Fibroblast of skin of scalp (primary cell): ENCODE results near the gene ALOXE3.
"Not testable (repeated sequence)": the region's sequence is repeated elsewhere in the genome, so short reads cannot be mapped to it uniquely, and the experiment has no call there.

ENCODE experiments used
- DNase-seq: peaks from one replicate; pipeline ENCODE4 v3.0.0-alpha.2; 2013

The ALOXE3 gene

DNA sequence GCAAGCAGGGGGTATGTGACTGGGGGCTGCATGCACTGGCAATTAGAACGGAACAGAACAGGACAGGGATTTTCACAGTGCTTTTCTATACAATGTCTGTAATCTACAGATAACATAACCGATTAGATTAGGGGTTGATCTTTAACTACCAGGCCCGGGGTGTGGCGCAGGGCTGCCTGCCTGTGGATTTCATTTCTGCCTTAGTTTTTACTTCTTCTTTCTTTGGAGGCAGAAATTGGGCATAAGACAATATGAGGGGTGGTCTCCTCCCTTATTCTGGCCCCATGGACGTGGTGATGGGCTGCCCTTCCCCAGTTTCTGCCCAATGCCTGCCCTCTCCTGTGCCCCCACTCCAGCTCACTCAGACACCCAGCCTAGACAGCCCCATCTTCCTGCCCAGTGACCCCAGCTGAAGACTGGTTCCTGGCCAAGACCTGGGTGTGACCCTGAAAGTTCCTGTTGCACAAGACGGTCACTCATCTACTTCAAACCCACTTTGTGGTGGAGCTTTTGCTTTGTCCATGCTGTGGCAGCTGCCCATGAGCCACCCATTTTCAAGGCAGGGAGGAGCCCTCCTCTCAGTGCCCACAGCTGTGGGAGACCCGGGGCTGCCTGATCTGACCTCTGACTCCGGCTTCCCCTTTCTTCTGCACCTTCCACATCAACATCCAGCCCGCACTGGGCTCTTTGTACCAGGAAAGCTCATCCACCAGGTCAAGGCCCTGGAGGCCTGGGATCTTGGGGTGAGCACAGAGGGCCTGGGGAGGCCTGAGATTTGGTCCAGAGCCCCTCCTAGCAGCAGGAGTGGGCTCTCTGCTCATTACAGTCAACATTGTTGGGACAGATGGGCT is 49.4 kb downstream of the ALOXE3 start:
- no peak for DNase-seq

DNA sequence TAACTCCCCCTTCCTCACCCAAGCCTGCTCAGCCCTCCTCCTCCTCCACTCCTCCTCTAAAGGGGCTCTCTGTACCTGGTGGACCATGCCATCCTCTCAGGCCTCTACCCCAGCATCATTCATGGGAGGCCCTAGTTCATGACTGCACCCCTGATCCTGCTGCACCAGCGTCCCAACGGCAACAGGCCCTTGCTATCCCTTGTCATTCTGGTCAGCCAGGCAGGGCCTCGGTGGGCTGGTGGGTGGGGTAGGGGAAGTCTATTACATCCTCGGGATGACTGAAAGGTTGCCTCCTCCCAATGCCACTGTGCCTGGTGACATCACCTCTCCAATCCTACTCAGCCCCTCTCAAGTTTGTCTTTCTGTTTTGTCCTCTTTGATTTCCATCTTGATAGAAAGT is 50.5 kb downstream of the ALOXE3 start:
- no peak for DNase-seq

DNA sequence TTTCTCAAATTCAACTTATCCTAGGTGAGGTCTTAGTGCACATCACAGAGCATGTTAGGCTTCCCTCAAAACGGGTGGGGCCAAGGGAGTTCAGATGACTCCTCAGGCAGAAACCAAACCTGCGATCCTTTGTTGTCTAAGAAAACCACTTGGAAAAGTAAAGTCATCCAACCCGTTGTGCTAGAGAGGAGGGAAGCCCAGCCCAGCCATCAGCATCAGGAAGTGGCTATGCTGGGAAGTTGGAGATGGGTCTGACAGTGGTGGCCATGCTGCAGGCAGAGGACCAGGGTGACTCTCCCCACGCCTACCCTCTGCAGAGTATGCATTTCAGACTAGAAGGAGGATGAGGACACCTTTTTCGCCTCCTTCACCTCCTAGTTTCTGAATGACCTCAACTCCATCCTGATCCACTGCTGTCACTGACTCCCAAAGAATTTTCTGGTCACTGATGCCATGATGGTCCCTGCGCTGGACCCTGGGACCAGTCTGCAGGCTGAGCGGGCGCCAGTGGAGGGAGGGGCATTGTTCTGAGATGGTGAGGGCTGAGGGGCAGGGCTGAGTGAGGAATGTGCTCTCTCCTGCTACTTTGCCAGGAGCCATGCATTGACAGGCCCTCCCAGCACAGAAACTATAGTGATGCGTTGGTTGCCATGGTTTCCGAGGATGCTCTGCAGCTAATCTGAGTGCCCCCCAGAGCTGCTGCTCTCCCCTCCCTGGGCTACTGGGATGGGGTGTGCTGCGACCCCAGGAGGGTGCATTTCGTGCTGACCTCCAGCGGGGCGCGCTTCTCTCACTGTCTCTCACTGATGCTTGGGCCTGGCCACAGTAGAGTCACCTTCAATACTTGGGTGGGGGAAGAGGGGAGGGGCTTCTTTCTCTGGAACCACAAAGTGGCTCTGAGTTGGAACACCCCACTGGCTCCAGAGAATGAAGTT is 51.2 kb downstream of the ALOXE3 start:
- no peak for DNase-seq

DNA sequence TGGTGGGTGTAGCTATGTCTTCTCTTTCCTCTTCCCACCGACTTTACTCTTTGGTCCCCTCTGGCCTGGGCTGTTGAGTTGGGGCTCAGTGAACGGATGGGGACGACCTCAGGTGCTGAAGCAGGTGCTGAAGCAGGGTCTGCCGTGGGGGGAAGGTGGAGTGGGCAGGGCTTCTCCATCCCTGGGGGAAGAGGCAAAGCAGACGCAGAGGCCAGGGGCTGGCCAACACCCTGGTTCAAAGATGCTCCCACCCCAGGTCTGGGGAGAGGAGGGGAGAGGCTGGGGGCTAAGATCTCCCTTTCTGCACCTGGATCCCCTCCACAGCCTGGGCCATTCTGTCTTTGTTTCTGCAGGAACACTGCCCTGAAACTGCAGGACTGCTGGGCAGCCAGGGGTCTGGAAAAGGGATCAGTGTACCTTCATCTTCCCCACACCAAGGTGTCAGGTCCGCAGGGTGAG is 53.7 kb downstream of the ALOXE3 start:
- DNase-seq, result no peak

DNA sequence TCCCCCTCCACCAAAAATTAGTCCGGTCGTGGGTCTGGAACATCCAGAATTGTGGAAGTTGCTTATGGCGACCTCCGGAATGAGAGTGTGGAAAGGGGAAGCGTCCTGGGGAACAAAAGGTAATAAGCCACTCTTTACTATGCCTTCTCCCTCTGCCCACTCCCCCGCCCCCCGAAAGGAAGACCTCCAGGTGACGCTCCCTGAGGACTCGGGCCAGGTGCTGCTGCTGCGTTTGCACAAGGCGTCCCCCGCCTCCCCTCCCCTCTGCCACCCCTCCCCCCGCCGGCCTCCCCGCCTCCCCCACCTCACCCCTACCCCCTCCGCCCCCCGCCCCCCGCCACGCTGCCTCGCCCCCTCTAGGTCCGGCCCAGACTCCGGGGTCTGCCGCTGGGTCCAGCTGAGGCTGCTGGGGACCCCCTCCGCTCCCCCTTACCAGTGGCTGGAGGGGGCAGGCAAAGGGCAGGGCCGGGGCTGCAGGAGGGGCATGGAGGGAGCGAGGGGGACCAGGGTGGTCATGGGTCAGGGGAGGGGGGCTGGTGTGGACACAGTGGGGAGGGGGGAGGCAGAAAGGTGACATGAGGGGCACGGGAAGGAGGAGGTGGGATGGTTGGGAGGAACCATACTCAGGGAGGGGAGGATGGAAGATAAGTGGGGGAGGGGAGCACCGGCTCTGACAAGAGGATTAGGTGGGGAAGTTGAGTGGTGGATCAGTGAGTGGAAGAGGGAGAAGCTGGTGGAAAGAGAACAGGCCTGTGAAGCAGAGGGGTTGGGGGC is 54.4 kb downstream of the ALOXE3 start:
- DNase-seq, result no peak

DNA sequence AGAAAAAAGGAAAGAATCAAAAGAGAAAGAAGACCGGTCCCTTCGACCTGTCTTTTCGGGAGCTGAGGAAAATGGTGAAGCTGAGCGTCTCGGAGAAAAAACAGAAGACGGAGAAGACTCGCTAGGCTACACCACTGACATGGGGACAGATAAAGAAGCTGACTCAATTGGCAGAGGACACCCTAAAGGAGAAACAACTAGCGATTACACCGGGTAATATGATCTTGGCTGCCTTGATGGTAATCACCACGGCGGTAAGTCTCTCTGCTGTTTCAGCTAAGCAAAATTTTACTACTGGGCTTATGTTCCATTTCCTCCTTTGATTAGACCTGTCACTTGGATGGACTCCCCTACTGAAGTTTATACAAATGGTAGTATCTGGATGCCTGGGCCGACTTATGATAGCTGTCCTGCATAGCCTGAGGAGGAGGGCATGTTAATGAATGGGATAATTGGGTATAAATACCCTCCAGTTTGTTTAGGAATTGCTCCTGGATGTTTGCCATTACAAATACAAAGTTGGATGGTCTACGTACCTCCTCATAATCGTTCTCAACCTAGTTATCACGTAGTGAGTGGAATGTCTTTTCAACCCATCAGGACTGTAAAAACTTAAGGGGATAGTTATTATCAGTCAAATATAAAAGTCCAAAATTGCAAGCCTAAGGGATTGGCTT is 55.4 kb downstream of the ALOXE3 start:
- DNase-seq, result no peak

DNA sequence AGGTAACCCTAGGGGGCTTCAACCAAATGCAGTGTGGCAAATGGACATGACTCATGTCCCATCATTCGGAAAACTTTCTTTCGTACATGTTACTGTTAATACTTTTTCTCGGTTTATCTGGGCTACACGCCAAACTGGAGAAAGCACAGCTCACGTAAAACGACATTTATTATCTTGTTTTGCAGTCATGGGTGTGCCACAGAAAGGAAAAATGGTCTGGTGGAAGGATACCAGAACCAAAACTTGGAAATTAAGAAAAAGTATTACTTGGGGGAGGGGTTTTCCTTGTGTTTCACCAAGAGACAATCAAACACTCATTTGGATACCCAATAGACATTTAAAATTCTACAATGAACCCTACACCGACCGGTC is 55.9 kb downstream of the ALOXE3 start:
- no peak for DNase-seq

DNA sequence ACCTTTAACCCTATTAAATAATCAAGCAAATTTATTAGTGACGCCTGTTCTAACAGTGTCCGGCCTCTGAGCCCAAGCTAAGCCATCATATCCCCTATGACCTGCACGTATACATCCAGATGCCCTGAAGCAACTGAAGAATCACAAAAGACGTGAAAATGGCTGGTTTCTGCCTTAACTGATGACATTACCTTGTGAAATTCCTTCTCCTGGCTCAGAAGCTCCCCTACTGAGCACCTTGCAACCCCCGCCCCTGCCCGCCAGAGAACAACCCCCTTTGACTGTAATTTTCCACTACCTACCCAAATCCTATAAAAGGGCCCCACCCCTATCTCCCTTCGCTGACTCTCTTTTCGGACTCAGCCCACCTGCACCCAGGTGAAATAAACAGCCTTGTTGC is 56.5 kb downstream of the ALOXE3 start:
- DNase-seq, result not testable (repeated sequence)

DNA sequence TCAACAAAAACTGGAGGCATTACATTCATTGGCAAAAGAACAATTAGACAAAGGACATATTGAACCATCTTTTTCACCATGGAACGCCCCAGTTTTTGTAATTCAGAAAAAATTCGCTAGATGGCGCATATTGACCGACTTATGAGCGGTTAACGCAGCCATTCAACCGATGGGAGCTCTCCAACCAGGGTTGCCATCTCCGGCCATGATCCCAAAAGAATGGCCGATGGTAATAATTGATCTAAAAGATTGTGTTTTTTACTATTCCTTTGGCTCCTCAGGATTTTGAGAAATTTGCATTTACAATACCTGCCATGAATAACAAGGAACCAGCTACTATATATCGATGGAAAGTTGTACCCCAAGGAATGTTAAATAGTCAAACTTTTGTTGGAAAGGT is 58.0 kb downstream of the ALOXE3 start:
- peak; percentile 71 for DNase-seq

DNA sequence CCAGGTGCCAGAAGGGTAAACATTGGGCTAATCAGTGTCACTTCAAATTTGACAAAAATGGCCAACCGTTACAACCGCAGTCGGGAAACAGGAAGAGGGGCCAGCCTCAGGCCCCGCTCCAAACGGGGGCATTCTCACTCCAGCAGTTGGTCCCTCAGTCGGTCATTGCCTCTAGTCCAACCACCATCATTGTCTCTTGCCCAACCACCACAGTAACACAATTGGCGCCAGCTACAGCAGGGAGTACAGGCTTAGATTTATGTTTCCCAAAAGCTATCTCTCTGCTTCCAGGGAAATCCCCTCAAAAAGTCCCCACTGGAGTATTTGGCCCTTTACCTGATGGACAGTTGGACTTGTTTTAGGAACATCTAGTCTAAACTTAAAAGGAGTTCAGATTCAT is 59.2 kb downstream of the ALOXE3 start:
- DNase-seq, result no peak

DNA sequence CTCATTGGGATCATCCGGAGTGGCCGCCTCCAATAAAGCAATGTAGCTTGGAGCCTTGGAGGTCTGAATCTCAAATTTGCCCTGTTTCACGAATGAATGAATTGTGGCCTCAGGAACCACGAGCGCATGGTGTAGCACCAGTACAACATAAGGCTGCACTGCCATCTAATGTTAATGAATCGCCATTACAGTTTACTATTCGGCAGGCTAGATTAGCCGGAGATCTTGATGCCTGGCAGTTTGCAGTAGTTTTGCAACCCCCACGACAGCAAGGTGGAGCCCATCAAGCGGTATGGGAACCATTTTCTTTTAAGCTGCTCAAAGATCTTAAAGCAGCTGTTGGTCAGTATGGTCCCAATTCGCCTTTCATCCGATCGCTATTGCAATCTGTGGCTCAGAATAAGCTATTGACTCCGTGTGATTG is 60.6 kb downstream of the ALOXE3 start:
- DNase-seq, result peak; percentile 74

DNA sequence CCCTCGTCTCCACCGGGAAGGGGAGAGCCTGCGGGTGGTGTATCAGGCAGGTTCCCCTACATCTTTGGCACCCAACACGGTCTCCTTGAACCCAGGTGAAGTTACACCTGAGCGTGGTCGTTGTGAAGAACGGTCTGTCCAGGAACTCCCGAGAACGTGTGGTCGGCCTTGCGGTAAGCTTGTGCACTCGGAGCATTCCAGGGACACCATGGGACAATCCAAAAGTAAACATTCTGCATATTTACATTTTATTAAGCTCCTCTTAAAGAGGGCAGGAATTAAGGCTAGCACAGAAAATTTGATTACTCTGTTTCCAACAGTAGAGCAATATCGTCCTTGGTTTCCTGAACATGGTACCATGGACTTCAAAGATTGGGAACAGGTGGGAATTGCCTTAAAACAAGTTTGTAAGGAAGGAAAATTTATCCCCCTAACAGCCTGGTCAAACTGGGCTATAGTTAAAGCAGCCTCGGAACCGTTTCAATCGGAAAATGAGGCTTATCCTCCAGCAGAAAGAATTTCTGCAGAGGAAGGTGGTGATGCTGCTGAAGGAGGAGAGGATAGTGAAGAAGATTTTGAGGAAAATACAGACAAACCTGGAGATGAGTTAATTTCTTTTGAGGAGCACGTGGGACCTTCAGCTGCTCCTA is 61.2 kb downstream of the ALOXE3 start:
- no peak for DNase-seq

DNA sequence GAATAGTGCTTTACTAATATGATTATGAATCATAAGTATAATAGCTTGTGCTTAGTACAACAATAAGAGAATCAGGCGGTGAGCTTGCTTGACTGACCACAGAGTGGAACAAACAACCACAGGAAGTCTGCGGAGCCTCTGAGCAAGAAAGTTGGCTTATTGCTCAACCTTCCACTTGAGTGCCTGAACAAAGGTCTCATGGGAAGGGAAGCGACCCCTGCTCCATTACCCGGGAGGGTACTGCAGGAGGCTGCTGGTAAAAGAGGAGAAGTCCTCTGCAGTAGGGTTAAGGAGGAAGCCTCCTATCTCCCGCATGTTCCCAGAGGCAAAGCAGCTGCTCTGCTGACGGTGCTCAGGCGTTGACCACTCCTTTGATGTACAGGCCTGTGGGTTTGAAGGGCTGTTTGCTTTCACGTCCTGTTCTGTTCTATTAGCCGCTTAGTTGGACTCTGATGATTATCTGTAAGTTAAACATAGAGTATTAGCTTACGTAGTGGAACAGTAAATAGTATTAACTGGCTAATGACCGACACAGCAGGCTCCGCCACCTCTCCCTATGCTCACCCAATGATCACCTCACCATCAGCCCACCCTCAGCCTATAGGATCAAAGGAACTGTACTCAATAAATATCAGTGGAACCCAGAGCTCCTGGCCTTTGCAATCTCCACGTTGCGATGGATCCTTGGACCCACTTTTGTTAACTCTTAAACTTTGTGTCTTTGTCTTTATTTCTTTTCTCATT is 61.9 kb downstream of the ALOXE3 start:
- peak; percentile 63 for DNase-seq

DNA sequence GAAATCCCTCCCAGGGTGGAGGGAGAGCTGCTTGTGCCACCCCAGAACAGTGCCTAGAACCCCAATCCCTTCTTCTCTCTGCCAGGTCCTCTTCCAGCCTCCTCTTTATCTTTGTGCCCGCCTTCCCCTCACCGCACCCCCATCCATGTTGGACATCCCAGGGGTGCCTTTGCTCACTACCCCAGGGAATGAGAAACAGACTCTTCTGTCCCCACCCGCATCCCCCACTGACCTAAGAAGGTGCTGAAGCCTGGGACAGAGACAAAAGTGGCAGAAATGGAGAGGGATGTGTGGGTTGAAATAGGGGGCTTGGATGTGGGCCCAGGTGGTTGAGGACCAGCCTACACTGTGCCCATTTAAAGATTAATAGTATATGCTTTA is 62.5 kb downstream of the ALOXE3 start:
- no peak for DNase-seq

DNA sequence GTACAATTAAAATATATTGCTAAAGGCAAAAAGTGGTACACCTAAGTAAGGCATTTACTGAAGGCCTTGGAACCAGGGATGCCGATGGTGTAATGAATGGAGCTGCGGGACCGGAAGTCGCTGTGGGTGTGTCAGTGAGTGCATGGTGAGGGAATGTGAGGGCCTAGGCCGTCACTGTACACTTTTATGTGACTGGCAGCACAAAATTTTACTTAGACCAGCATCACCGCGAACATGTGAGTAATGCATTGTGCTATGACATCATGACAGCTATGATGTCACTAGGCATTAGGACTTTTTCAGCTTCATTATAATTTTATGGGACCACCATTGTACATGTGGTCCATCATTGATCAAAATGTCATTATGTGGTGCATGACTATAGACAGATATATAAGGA is 64.7 kb downstream of the ALOXE3 start:
- DNase-seq, result no peak

DNA sequence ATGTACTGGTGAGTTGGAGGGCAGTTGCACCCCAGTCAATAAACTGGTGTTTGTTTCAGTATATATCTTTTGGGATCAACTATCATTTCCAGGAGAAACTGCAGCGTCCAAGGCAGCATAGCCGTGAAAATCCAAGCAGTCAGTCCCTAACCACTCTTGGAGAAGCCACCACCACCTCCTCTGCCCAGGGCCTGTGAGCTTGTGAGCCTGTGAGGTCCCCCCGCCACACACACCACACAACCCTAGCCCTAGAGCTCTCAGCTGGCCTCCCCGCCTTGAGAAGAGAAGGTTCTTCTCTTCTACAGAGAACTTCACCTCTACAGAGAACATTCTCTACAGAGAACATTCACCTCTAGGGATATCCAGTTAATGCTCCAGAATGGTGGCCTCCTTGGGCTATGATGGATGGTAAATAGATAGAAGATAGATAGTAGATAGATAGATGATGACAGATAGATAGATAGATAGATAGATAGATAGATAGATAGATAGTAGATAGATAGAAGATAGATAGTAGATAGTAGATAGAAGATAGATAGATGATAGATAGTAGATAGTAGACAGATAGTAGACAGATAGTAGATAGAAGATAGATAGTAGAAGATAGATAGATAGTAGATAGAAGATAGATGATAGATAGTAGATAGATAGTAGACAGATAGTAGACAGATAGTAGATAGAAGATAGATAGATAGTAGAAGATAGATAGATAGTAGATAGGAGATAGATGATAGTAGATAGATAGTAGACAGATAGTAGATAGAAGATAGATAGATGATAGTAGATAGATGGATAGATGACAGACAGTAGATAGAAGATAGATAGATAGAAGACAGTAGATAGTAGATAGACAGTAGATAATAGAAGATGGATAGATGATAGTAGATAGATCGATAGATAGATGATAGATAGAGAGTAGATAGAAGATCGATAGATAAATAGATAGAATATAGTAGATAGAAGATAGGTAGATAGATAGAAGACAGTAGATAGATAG is 65.8 kb downstream of the ALOXE3 start:
- no peak for DNase-seq

DNA sequence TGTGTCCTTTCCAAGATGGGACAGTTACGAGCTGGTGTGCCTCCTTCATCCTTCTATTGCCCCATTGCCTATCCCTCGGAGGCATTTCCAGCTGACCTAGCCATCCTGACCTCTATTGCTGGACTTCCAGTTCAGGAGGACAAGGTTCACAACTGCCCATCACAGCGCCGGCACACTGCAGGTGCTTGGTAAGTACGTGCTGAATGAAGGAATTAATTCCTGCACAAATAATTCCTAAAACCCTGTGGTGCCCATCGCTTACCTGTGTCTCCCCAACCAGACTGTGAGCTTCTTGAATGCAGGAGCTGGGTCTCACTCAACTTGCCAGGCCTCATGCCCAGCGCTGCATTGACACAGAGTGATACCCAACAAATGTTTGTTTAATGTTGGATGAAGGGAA is 66.5 kb downstream of the ALOXE3 start:
- no peak for DNase-seq

DNA sequence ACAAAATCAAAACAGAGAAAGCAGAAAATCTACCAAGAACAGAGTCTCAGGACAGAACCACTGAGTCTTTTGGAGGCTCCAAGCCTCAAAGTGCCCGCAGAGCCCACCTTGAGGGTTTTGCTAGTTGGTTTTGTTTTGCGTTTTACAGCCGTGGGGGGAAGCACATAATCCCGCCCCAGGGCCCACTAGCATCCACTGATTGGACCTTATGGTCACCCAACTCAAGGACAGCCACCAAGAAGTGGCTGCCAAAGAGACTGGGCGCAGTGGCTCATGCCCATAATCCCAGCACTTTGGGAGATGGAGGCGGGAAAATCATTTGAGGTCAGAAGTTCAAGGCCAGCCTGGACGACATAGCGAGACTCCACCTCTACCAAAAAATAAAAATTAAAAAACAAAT is 69.6 kb downstream of the ALOXE3 start:
- DNase-seq, result no peak

DNA sequence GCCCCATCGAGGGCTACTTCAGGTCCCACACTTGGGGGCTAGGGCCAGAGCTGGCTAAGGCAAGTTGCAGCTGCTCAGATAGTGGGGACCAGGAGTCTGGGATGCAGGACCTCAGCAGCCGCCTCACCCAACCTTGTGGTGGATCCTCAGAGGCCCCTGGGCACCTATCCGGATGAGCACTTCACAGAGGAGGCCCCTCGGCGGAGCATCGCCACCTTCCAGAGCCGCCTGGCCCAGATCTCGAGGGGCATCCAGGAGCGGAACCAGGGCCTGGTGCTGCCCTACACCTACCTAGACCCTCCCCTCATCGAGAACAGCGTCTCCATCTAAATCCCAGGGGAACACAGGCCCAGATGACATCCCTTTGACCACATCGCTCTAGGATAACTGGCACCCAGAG is 70.1 kb downstream of the ALOXE3 start:
- no peak for DNase-seq

DNA sequence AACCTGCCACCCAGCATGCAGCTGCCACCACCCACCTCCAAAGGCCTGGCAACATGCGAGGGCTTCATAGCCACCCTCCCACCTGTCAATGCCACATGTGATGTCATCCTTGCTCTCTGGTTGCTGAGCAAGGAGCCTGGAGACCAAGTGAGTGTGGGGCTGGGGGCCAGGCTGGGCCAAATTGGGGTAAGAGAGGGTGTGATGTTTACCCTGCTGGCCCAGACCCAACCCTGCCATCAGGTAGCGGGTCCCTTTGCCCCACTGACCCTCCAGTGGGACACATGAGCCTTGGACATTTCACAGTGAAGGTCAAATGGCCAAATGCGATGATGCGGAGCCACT is 70.6 kb downstream of the ALOXE3 start:
- no peak for DNase-seq
